ENCODE measurements around the gene SLIT1.

SLIT1 gene

GRCh38 chr10:97169063-97169462 lies 16.7 kb downstream of the SLIT1 start:
- DNase-seq: no peak

DNA sequence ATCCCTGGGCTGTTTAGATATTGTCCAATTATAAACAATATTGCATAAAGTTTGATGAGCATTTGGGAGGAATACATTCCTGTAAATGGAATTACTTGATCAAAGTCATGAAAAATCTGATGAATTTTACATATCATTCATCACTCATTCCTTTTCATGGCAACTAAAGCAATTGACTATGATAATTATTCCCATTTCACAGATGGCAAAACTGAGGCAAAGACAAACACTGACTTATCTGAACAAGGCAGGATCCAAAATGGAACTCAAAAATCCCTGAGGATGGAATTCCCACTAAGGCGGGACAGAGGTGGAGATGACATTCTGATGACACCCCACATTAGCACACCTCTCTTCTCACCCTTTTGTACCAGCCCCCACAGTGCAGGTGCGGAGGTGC lies 17.1 kb downstream of the SLIT1 start:
- DNase-seq: no peak

DNA sequence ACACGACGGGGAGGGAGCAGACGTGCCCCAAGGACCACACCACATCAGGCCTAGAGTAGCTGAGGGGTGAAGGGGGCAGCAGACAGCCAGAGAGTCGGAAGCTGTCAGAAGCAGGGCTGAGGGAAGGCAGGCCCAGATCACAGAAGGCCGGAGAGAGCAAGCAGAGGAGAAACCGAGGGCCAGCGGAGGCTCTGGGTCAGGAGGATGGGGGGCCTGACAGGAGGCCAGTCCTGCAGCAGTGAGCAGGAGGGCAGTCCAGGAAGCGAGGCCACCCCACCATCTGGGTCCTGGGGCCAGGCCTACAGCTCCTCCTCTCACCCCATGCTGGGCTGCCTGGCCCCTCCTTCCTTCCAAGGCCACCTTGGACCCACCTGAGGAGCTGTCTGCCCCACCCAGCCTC lies 20.3 kb downstream of the SLIT1 start:
- DNase-seq: no peak

GRCh38 chr10:97163781-97164501 lies 21.8 kb downstream of the SLIT1 start:
- no peak for DNase-seq

DNA sequence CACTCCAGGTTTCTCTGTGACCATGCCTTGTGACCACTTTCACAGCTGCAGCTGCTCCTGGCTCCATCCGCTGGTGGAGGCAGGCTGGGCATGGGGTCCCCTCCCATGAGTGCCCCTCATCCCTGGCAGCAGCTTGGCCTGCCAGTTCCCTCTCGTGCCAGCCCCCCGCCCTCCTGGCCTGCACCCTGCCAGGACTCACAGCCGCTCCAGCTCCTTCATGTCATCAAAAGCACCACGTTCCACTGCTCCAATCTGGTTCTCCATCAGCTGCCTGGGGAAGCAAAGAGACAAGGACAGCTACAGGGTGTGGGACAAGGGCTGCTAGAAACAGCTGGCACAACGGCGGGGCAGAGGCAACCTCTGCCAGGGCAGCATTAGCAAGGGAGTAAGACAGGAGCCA lies 22.6 kb downstream of the SLIT1 start:
- DNase-seq: no peak

DNA sequence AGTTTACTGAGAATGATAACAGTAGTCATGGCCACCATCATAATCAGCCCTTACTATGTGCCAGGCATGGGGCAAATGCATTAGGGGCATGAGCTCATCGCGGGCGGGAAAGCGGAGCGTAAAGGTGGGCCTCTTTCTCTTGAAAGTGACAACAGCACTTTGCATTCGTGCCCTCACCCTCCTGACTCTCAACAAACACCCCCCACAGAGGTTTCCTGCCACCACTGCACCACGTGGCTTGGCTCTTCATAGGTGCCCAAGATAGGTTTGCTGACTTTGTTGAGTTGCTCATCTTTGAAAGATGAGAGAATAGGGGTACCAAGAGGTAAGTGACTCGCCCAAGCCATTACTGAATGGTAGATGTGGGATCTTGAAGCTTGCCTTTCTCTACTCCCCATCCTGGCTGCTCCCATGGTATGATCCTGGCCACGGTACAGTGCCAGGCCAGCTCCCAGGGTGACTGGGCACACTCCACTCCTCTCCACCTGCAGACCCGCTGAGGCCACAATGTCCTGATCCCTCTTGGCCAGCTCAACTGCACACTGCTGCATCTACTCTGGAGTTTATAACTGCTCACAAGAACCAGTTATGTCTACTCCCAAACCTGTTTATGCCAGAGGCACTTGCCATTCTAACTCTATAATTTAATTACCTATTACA lies 26.0 kb downstream of the SLIT1 start:
- no peak for DNase-seq

GRCh38 chr10:97157578-97158095 lies 28.1 kb downstream of the SLIT1 start:
- no peak for DNase-seq

- DNase-seq: no peak
Measured at GRCh38 chr10:97154781-97155180, 31.0 kb downstream of the SLIT1 start.

GRCh38 chr10:97154162-97154561 lies 31.6 kb downstream of the SLIT1 start:
- no peak for DNase-seq

DNA sequence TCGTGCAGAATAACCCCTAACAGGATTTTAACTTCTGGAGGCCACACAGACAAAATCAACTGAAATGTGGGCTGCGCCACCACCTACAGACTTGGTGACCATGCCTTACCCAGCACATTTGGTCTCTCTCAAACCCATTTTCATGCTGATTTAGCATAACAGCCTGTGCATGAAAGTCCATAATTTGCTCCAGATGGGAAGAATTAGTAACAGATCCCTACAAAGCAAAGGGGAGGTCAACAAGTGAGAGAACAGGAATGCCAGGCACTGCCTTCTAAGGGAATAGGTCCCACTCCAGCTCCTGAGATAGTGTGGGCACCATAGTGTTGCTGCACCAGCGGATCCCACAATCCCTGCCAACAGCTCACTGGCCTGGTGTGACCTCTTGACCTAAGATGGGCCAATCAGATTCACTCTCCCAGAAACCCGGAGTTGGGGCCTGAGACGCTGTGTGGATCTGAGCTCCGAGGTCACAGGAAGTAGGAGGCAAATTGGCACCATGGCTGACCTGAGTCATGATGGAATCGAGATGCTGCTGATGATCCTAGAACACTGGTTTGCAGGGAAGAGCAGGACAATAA lies 32.4 kb downstream of the SLIT1 start:
- DNase-seq: no peak

DNA sequence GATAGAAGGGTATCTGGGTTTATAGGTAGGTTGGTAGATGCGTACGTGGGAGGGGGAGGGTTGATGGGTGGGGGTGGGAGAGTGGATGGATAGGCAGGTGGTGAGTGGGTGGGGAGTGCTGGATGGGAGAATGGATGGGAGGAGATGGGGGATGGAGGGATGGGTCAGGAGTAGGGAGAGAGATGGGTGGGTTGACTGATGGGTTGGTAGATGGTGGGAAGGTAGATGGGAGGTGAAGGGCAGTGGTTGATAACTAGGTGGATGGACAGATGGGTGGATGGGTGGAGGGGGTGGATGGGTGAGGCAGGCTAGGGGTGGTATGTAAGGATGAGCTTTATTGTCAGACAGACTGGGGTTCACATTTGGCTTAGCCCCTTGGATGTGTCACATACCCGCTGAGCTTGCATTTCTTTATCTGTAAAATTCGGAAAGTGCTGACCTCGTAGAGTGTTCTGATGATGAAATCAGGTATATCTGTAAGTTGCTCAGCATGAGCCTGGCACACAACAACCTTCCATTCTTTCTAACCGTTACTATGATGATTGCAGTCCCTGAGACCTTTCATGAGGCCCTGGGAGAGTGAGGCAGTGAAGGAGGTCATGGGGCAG lies 34.3 kb downstream of the SLIT1 start:
- DNase-seq: no peak

DNA sequence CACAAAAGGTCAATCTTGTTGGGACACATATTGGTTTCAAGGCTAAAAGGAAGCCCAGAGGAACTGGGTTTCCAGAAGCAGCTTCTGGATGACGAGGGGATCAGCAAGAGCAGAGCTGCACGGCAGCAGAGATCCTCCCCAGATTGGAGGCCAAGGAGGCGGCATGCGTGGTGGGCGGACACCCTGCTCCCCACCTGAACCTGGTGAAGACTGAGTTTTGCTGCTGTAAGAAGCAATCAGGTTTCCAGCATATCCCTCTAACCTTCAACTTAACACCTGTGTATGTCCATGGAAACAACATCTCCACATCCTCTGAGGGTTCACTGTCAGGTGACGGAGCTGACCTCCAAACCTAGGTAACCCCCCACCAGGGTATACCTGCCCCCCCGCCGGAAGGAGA lies 35.1 kb downstream of the SLIT1 start:
- no peak for DNase-seq

- no peak for DNase-seq
Measured at GRCh38 chr10:97150013-97150595, 35.7 kb downstream of the SLIT1 start.

- no peak for DNase-seq
Measured at GRCh38 chr10:97149079-97149531, 36.7 kb downstream of the SLIT1 start.

DNA sequence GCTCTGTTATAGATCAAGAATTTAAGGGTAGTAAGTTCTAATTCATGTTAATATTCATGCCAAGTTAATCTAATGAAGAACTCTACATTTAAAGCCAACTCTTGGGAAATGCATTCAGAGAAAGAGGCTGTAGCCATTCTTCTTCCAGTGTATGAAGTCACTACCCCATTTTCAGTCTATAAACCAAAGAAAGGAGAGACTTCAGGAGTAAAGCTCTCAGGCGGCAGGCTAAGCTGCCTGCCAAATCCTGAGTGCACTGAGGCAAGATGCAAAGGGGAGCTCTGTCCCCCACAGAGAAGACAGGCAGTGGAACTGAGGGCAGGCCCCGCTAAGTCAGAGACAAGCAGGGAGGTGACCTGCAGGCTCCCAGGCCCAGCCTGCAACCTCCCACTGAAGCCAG lies 41.5 kb downstream of the SLIT1 start:
- no peak for DNase-seq

DNA sequence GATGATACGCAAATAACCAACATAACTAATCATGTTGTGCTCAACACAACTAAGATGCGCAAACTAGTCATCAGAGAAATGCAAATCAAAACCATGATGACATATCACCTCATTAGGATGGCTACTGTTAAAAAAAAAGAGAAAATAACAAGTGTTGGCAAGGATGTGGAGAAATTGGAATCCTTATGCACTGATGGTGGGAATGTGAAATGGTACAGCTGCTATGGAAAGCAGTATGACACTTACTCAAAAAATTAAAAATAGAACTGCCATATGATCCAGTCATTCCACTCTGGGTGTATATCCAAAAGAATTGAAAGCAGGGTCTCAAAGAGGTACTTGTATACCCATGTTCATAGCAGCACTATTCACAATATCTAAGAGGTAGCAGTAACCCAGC lies 42.9 kb downstream of the SLIT1 start:
- no peak for DNase-seq

DNA sequence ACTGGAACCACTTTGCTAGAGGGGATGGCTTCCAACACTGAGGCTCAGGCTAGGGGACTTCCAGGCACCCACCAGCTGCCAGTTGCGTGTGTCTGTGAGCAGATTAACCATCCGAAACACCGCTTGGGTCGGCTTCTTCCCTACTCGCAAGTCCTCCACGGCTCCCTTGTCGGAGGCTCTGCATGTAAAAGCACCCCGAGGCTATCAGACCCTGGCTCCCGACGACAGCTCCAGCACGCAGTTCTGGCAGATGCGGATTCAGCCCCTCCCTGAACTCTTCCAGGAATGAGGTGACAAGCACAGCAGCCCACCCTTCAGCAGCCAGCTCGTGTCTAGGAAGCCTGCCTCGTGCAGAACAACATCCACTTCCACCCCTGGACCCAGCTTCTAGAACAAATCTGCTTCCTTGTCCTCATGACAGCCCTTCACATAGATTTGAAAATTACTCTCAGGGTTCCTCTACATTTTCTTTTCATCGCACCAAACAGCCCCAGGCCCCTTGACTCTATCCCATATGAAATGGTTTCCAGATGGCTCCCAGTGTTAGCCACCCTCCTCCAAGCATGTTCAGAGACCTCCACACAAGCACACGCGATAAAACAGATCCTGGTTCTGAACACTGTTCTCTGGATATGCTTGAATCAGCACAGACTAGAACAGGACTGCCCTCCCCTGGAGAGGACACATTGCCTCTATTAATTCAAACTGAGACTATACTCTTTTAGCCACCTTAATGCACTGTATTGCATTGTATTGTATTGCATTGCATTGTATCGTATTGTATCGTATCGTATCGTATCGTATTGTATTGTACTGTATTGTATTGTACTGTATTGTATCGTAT lies 44.6 kb downstream of the SLIT1 start:
- no peak for DNase-seq

DNA sequence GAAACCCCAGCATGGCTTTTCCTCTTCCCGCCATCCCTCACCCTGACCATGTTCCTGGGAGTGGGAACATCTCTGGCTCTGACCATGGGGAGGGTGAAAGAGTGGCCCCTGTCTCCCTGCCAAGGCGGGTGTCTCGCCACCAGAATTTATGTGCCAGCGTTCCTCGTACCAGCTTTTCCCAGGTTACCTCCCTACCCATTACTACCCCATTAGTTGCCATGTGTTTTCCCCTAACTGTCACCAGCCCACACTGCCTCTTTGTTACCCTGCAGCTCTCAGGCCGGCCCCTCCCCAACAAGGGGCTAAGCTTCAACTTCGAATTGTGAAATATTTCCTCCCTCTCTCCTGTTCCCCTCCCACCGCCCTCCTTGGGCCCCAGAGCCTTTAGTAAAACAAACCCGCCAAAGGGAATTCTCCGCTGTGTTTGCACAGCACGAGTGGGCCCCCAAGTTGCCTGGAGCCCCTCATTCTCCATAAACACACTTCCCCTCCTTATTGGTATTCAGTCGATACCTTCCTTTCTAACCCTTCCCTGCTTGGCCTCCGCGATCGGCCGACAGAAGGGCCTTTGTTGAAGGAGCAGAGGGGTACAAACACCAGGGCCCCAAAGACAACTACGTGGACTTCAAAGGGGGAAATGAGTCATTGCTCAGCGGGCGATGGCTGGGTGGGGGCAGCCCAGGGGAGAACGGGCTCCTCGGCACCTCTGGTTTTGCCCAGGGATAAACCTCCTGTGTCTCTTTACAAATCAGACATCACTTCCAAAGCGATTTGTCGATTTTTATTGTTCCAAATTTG lies 45.5 kb downstream of the SLIT1 start:
- DNase-seq: no peak

- no peak for DNase-seq
Measured at GRCh38 chr10:97139651-97140048, 46.1 kb downstream of the SLIT1 start.

DNA sequence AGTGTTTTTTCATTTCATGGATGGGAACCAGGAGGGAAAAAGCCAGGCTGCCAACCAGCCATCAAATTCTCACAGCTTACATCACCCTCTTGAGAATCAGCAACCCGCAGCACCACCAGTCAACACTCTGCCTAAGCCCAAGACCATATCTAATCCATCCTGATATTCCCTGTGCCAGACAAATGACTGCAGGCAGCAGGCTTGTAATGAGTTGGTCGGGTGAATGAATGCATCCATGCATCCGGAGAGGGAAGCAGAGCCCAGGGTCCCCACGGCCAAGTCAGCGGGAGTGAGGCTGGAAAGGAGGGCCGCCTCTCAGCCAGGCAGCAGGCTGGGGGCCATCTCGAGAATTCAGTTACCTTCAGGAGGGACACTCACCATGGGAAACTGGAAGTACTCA lies 46.9 kb downstream of the SLIT1 start:
- no peak for DNase-seq

- no peak for DNase-seq
Measured at GRCh38 chr10:97138174-97138573, 47.6 kb downstream of the SLIT1 start.

DNA sequence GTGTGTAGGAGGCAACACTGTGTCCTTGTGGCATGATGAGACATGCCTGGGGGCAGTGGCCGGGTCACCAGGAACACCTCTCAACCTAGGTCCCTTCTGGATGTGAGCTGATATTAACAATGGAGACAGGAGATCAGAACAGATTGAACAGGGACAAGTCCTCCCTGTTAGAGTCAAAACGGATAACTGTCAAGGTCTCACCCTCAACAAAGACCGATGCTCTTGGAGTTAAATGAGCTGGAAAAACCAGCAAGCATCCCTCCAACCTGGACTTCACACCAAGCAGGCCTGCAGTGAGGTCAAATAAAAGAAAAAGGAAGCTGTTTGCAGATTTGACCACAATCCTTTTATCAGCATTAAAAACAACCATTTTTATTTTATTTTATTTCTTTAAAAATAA lies 49.0 kb downstream of the SLIT1 start:
- no peak for DNase-seq

All from HCEC 1CT (cell line).